HG03139 (cell line): ENCODE results near the gene MAGI3.

Experiments
- ATAC-seq: cut with Tn5 transposase; IDR thresholded peaks from one replicate; pipeline ENCODE4 v1.9.1; 2021; ENCODE audit not compliant: unreplicated experiment

MAGI3 gene

GRCh38 chr1:113389953-113390834 is at the start of gene MAGI3:
TSS of gene MAGI3 (plus strand) at chr1:113390515. CDS start at chr1:113391034, 519 bp downstream.
- peak; percentile 99 for ATAC-seq

- ATAC-seq, result no peak
Measured at GRCh38 chr1:113353580-113353979, 36.7 kb upstream of the MAGI3 start.

GRCh38 chr1:113363935-113364334 is 26.4 kb upstream of the MAGI3 start:
- no peak for ATAC-seq

- no peak for ATAC-seq
Measured at GRCh38 chr1:113369040-113369439, 21.3 kb upstream of the MAGI3 start.

GRCh38 chr1:113369699-113370098 is 20.6 kb upstream of the MAGI3 start:
- ATAC-seq, result no peak

GRCh38 chr1:113370868-113371267 is 19.4 kb upstream of the MAGI3 start:
- no peak for ATAC-seq

GRCh38 chr1:113372546-113372945 is 17.8 kb upstream of the MAGI3 start:
- no peak for ATAC-seq

- ATAC-seq, result no peak
Measured at GRCh38 chr1:113373644-113374043, 16.7 kb upstream of the MAGI3 start.

- no peak for ATAC-seq
Measured at GRCh38 chr1:113375878-113376277, 14.4 kb upstream of the MAGI3 start.

- no peak for ATAC-seq
Measured at GRCh38 chr1:113380075-113380474, 10.2 kb upstream of the MAGI3 start.

GRCh38 chr1:113388017-113388620 is 2.2 kb upstream of the MAGI3 start:
- ATAC-seq, result no peak

- ATAC-seq, result no peak
Measured at GRCh38 chr1:113388621-113389358, 1.5 kb upstream of the MAGI3 start.

GRCh38 chr1:113389359-113389952 is 859 bp upstream of the MAGI3 start:
- no peak for ATAC-seq

GRCh38 chr1:113390871-113391648 is 745 bp downstream of the MAGI3 start:
- ATAC-seq, result no peak

GRCh38 chr1:113391649-113392271 is 1.4 kb downstream of the MAGI3 start:
- ATAC-seq, result no peak

GRCh38 chr1:113392541-113393128 is 2.3 kb downstream of the MAGI3 start:
- ATAC-seq, result no peak

GRCh38 chr1:113394043-113394862 is 3.9 kb downstream of the MAGI3 start:
- no peak for ATAC-seq

- no peak for ATAC-seq
Measured at GRCh38 chr1:113394863-113395259, 4.5 kb downstream of the MAGI3 start.

- ATAC-seq, result no peak
Measured at GRCh38 chr1:113396102-113396501, 5.8 kb downstream of the MAGI3 start.
